A673 (cell line): ENCODE measurements around the gene TMEM243.

Source experiments
- EZH2 ChIP-seq: fragments of 200-600 bp; sonication (generic); IDR thresholded peaks from 2 replicates; pipeline ENCODE4 v1.6.1; 2017; ENCODE audit warnings: borderline replicate concordance, low read depth, mild to moderate bottlenecking, mixed read lengths, antibody characterized with exemption, low read length; ENCODE audit not compliant: poor library complexity, severe bottlenecking
- TF ChIP-seq, protein P1 (sequence below): fragments of 300-800, 200-600 bp; sonication (generic); conservative IDR thresholded peaks from 2 replicates; pipeline ENCODE4 v1.5.1; 2017; ENCODE audit warnings: low read depth, mild to moderate bottlenecking, antibody characterized with exemption, low read length, moderate library complexity, mixed read lengths

DNA sequence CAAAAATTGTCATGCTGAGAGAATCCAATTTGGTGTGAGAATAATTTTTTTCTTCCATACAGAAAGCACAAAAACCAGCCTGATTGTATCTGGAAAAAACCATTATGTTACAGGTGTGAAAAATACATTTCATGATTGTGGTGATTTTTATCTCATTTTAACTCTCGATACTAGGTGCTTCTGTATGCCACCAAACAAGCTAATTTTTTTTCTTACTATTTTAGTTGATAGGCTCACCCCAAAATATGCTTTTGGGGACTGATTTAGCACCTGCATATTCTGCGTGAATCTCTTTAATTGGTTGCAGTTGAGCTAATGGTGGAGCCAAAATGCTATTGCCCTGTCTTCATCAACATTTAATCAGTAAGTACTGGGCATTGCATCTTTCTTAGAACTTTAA is 65.4 kb downstream of the TMEM243 start:
- TF ChIP-seq, protein P1, sequence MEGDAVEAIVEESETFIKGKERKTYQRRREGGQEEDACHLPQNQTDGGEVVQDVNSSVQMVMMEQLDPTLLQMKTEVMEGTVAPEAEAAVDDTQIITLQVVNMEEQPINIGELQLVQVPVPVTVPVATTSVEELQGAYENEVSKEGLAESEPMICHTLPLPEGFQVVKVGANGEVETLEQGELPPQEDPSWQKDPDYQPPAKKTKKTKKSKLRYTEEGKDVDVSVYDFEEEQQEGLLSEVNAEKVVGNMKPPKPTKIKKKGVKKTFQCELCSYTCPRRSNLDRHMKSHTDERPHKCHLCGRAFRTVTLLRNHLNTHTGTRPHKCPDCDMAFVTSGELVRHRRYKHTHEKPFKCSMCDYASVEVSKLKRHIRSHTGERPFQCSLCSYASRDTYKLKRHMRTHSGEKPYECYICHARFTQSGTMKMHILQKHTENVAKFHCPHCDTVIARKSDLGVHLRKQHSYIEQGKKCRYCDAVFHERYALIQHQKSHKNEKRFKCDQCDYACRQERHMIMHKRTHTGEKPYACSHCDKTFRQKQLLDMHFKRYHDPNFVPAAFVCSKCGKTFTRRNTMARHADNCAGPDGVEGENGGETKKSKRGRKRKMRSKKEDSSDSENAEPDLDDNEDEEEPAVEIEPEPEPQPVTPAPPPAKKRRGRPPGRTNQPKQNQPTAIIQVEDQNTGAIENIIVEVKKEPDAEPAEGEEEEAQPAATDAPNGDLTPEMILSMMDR, result no peak
- no peak for TF ChIP-seq EZH2
